NCI-H748 treated with DMSO at 0.1 percent for 48 hours (cell line): ENCODE measurements around the gene SPATA2L.

Experiments used
- DNase-seq: peaks from one replicate; lab custom pipeline; 2025; lab: John Stamatoyannopoulos, UW

SPATA2L gene, protein sequence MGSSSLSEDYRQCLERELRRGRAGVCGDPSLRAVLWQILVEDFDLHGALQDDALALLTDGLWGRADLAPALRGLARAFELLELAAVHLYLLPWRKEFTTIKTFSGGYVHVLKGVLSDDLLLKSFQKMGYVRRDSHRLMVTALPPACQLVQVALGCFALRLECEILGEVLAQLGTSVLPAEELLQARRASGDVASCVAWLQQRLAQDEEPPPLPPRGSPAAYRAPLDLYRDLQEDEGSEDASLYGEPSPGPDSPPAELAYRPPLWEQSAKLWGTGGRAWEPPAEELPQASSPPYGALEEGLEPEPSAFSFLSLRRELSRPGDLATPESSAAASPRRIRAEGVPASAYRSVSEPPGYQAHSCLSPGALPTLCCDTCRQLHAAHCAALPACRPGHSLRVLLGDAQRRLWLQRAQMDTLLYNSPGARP

GRCh38 chr16:89701425-89702406, at the start of gene SPATA2L:
SPATA2L (minus strand) TSS chr16:89701705; CDS start chr16:89701232, 473 bp downstream.
- DNase-seq, result peak; percentile 81

DNA sequence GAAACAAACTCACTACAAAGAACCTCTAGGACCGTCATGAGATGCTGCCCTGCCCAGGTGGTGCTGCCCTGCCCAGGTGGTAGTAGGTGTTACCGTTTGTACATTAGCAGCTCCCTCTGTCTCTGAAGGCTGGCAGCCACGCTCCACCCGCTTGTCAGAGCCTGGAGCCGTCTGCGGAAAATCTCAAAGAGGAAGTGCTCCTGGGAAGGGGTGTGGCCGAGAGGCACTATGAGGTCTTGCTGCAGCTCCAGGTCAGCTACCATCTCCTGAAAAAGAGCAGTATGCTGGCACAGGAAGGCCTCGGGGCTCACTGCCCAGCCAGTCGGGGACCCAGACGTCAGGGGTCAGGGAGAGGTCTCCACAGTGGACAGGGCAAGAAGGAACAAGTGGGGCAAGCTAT, 48.1 kb upstream of the SPATA2L start:
- DNase-seq, result no peak

- no peak for DNase-seq
Observed at GRCh38 chr16:89748921-89749320, 47.4 kb upstream of the SPATA2L start.

GRCh38 chr16:89748076-89748475, 46.6 kb upstream of the SPATA2L start:
- DNase-seq, result no peak

GRCh38 chr16:89746043-89746442, 44.5 kb upstream of the SPATA2L start:
- DNase-seq, result no peak

GRCh38 chr16:89744813-89745212, 43.3 kb upstream of the SPATA2L start:
- no peak for DNase-seq

GRCh38 chr16:89742948-89743347, 41.4 kb upstream of the SPATA2L start:
- DNase-seq, result no peak

- DNase-seq, result no peak
Observed at GRCh38 chr16:89741342-89742014, 40.0 kb upstream of the SPATA2L start.

DNA sequence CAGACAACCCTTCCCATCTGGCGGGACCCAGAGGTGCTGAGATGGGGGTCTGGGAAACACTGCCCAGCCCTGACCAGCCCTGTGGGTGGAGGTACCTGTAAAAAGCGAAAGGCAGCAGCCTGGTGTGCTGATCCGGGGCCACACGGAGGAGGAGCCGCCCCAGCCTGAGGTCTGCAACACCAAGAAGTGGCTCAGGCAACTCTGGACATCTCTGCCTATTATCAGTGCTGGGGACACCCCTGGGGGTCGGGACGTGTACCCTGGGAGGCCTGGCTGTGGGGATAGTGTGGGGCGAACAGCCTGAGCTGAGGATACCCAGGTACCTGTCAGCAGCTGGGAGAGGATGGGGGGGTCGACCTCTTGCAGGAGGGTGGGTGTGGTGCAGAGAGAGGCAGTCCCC, 37.9 kb upstream of the SPATA2L start:
- DNase-seq, result no peak

- no peak for DNase-seq
Observed at GRCh38 chr16:89738538-89739317, 37.2 kb upstream of the SPATA2L start.

DNA sequence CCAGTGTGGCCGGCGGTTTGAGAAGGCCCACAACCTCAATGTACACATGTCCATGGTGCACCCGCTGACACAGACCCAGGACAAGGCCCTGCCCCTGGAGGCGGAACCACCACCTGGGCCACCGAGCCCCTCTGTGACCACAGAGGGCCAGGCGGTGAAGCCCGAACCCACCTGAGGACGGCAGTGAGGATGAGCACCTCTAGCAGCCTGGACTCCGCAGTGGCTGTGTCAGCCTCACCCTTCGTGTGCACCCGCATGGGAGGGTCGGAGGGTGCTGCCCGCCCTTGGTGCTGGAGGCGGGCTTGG, 36.5 kb upstream of the SPATA2L start:
- no peak for DNase-seq

- DNase-seq, result no peak
Observed at GRCh38 chr16:89737341-89738071, 36.0 kb upstream of the SPATA2L start.

- no peak for DNase-seq
Observed at GRCh38 chr16:89736554-89736953, 35.0 kb upstream of the SPATA2L start.

- no peak for DNase-seq
Observed at GRCh38 chr16:89733792-89734191, 32.3 kb upstream of the SPATA2L start.

DNA sequence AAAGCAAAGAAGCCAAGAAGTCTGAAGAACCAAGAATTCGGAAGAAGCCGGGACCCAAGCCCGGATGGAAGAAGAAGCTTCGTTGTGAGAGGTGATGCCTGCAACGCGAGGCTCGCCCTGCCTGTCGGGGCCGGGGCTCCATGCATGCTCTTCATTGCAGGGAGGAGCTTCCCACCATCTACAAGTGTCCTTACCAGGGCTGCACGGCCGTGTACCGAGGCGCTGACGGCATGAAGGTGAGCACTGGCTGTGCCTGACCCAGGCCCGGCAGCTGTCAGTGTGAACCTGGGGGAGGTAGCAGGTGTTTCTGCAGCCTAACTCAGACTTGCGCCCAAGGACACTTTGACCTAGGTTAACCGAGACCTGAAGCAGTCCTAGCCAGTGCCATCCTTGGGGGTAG, 31.8 kb upstream of the SPATA2L start:
- no peak for DNase-seq

DNA sequence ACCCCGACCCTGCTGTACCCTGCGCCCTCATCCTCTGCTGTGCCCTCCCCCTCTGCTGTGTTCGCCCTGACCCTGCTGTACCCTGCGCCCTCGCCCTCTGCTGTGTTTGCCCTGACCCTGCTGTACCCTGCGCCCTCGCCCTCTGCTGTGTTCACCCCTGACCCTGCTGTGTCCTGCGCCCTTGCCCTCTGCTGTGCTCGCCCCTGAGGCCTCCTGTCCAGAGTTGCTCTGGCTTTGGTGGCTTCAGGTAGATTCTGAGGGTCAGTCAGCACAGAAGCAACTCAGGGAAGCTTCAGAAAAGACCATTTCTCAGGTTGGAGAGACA, 31.4 kb upstream of the SPATA2L start:
- DNase-seq, result no peak

GRCh38 chr16:89732142-89732917, 30.8 kb upstream of the SPATA2L start:
- no peak for DNase-seq

DNA sequence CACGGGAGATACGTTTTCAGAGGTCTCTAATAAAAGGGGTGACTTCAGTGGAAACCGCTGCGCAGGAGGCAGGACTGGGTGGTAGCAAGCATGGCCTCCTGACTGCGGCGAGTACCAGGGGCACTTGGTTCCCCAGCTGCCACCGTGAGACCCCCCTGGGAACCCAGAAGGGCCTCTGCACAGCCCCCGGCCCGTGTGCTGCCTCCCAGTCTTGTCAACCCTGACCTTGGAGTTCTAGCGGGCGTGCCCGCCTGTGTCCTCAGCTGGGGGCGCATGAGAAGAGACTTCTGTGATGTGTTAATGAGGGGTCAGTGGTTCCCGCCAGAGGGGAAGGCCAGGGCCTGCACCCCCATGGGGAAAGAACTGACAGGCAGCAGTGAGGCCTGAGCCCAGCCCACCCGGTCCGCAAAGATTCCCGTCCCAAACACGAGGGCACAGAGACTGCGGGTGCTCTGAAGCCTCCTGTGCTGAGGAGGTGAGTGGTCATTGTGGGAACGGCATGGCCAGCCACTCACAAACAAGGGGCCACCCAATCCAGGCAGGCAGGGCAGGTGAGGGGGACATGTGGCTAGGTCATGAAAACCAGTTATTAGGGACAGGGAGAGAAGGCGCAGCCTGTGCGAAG, 29.2 kb upstream of the SPATA2L start:
- DNase-seq, result no peak

DNA sequence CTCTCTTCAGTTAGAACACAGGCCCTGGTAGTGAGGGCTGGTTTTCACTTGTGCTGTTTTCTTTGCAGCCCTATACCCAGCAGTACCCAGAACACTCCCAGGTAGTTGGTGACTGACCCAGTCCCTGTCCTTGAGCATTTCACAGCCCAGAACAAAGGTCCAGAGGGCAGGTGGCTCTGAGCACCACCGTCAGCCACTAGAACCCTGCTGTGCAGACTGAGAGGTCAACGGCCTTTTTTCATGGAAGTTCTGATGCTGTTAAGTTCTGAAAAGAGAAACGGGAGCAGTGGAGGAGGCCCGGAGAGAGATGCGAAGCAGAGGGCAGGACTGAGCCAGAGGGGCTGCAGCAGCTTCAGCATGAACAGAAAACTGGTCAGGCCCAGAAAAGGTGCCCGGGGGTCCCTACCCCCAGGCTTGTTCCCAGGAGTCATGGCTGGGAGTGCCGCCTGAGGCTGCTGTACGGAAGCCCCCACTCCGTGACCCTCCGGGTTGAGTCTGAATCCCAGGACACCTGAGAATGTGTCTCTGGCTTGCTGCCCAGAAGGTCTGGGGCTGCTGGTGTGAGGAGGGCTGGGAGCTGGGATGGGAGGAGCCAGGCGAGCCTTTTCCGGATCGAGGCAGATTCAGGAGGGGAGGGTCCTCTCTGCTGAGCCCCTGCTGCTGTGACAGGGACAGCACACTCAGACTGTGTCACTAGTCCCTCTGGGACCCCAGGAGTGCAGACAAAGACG, 28.5 kb upstream of the SPATA2L start:
- no peak for DNase-seq
